Large intestine (tissue), 3 donors: Measurements from ENCODE around the gene MCFD2. TPM values are rescaled to one million over a fixed set of nuclear protein-coding genes. Genes with fewer than 3 reads are reported as not detected.

Experiments
- DNase-seq, 2 donors: peaks; one replicate each; pipeline versions ENCODE4 v3.0.0 to v3.0.0-alpha.2; 2013
- H3K27ac ChIP-seq: one replicate; pipeline ENCODE4 v1.5.1; 2013; ENCODE audit warnings: low read length
- H3K27me3 ChIP-seq: 2 replicates; pipeline ENCODE4 v1.6.1; 2013; ENCODE audit warnings: low read length; ENCODE audit not compliant: control insufficient read depth, insufficient read depth
- H3K36me3 ChIP-seq: 2 replicates; pipeline ENCODE4 v1.6.1; 2013; ENCODE audit warnings: low read length; ENCODE audit not compliant: control insufficient read depth, insufficient read depth
- H3K4me1 ChIP-seq: one replicate; pipeline ENCODE4 v1.6.1; 2013; ENCODE audit warnings: low read length; ENCODE audit not compliant: control insufficient read depth, insufficient read depth
- H3K4me3 ChIP-seq: one replicate; pipeline ENCODE4 v1.5.1; 2013; ENCODE audit warnings: low read length
- H3K9me3 ChIP-seq: one replicate; pipeline ENCODE4 v1.6.1; 2013; ENCODE audit warnings: mild to moderate bottlenecking, low read depth, low read length, moderate library complexity; ENCODE audit not compliant: control insufficient read depth
- WGBS: methylation state at CpG from one replicate; pipeline ENCODE4 v1.1.5; 2013; ENCODE audit warnings: low lambda C conversion rate; ENCODE audit not compliant: insufficient coverage; 5-methylcytosine and 5-hydroxymethylcytosine counted together
- polyA plus RNA-seq: library from polyadenylated mRNA; unstranded; fragments of 120-200 nt; gene quantifications from one replicate; pipeline ENCODE4 v1.2.1, GENCODE V29; 2013

Gene MCFD2
- polyA plus RNA-seq, 1 donor = 60.1 TPM

DNA sequence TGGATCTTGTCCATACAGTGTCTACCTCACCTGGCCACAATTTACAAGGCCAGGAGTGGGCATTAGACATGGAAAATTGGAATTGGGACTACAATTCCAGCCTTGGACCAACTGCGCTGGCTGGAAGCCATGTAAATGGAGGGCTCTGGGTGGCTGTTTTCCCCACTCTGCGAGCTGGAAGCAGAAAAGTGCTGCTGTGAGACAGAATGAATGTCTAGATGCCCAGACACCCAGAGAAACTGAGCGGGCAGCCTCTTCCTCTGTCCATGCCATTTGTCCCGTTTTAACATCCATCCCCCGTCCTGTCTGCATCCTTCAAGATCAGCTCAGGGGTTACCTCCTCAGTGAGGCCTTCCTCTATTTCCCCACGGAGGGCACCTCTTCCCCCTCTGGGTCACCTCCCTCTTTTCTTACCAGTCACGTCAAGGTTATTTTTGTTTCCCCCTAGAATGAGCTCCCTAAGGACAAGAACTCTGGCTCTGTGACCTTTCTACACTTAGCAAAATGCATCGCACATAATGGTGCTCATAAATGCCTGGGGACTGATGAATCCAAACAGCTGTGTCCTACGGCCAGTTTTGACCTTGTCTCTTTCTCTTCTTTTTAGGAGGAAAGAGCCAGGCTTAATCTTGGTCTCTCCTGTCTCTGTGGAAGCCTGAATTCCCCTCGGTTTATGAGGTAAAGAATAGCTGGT, 41.2 kb downstream of the MCFD2 start:
- no peaks in the 10 kb centered on the region for H3K9me3 ChIP-seq
- H3K36me3 ChIP-seq = no peaks in the 10 kb centered on the region
- H3K27me3 ChIP-seq = no peaks in the 10 kb centered on the region
- peaks cover 5% of the 10 kb centered on the region for H3K4me1 ChIP-seq
- WGBS = 80% methylated on average over 1 of the region's 10 CpGs
- no peak overlapping the region for H3K27ac ChIP-seq
- H3K4me3 ChIP-seq = no peak overlapping the region
- no peak for DNase-seq

- Histone ChIP-seq H3K36me3 (no peaks in the 10 kb centered on the region), H3K27ac (no peak overlapping the region), H3K27me3 (no peaks in the 10 kb centered on the region), H3K4me1 (peaks cover 5% of the 10 kb centered on the region), H3K9me3 (no peaks in the 10 kb centered on the region), H3K4me3 (no peak overlapping the region)
- DNase-seq = peak; percentile 47 to 62
- WGBS = no CpG with 5 or more reads among the region's 5 CpGs
Observed at GRCh38 chr2:46873604-46874068, 42.0 kb downstream of the MCFD2 start.

- DNase-seq = no peak
- Histone ChIP-seq H3K27ac (no peak overlapping the region), H3K4me3 (no peak overlapping the region), H3K36me3 (no peaks in the 10 kb centered on the region), H3K4me1 (peaks cover 5% of the 10 kb centered on the region), H3K27me3 (no peaks in the 10 kb centered on the region), H3K9me3 (no peaks in the 10 kb centered on the region)
- no CpG with 5 or more reads among the region's 4 CpGs for WGBS
Observed at GRCh38 chr2:46872902-46873603, 42.6 kb downstream of the MCFD2 start.

DNA sequence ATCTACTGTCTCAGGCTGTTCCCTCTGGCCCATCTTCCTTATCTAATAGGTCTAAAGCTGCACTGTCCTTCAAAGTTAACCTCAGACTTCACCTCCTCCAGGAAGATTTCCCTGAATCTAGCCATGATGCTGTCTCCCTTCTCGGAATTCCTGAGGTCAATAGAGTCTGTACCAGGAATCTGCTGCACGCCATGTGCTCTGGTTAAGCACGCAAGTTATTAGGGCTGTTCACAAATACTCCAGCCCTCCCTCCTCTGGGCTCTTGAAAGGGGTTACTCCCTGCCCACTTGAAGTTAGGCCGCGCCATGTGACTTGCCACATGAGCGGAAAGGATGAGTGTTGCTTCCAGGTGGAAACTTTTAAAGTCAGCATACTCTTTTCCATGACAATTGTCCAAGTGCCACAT, 43.6 kb downstream of the MCFD2 start:
- Histone ChIP-seq H3K9me3 (no peaks in the 10 kb centered on the region), H3K27me3 (no peaks in the 10 kb centered on the region), H3K4me1 (peaks cover 2% of the 10 kb centered on the region), H3K4me3 (no peak overlapping the region), H3K27ac (no peak overlapping the region), H3K36me3 (no peaks in the 10 kb centered on the region)
- no CpG with 5 or more reads among the region's 6 CpGs for WGBS
- no peak for DNase-seq

- Histone ChIP-seq H3K4me1 (peaks cover 6% of the 10 kb centered on the region), H3K27me3 (no peaks in the 10 kb centered on the region), H3K27ac (no peak overlapping the region), H3K4me3 (no peak overlapping the region), H3K36me3 (no peaks in the 10 kb centered on the region), H3K9me3 (no peaks in the 10 kb centered on the region)
- WGBS = 100% methylated on average over 1 of the region's 8 CpGs
- no peak for DNase-seq
Observed at GRCh38 chr2:46870051-46870839, 45.4 kb downstream of the MCFD2 start.

DNA sequence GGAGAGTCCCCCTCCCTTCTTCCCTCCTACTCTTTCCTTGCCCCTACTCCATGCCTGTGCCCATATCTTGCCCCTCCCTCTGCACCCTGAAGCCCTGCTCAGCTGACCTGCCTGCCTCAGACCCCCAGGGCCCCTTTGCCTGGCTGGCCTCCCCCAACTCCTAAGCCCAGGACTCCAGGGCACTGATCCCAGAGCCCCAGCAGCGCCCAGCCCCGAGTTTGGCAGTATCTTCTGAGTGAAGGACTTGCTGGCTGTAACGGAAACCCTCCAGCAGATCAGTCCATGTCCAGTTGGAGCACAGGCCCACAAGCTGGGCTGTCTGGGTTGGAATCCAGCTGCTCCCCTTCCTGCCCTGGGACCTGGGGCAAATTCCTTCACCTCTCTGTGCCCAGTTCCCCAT, 46.0 kb downstream of the MCFD2 start:
- no CpG with 5 or more reads among the region's 3 CpGs for WGBS
- Histone ChIP-seq H3K9me3 (no peaks in the 10 kb centered on the region), H3K27ac (no peak overlapping the region), H3K36me3 (no peaks in the 10 kb centered on the region), H3K4me1 (peaks cover 6% of the 10 kb centered on the region), H3K27me3 (no peaks in the 10 kb centered on the region), H3K4me3 (no peak overlapping the region)
- no peak for DNase-seq

GRCh38 chr2:46866770-46867246, 48.8 kb downstream of the MCFD2 start:
- Histone ChIP-seq H3K27ac (peak overlapping the region; percentile 18), H3K27me3 (peaks cover 3% of the 10 kb centered on the region), H3K36me3 (no peaks in the 10 kb centered on the region), H3K4me3 (no peak overlapping the region), H3K9me3 (no peaks in the 10 kb centered on the region), H3K4me1 (peaks cover 6% of the 10 kb centered on the region)
- no CpG with 5 or more reads among the region's 11 CpGs for WGBS
- DNase-seq = peak in 1 of 2 donors; percentile 74

- H3K9me3 ChIP-seq = no peaks in the 10 kb centered on the region
- peaks cover 3% of the 10 kb centered on the region for H3K27me3 ChIP-seq
- no peaks in the 10 kb centered on the region for H3K36me3 ChIP-seq
- no peak overlapping the region for H3K27ac ChIP-seq
- WGBS = 100% methylated on average over 1 of the region's 7 CpGs
- DNase-seq = no peak
- no peak overlapping the region for H3K4me3 ChIP-seq
- H3K4me1 ChIP-seq = peaks cover 6% of the 10 kb centered on the region
Observed at GRCh38 chr2:46865181-46865970, 50.2 kb downstream of the MCFD2 start.

GRCh38 chr2:46863882-46864281, 51.7 kb downstream of the MCFD2 start:
- H3K4me3 ChIP-seq = no peak overlapping the region
- WGBS = no CpG with 5 or more reads among the region's 1 CpG
- H3K27me3 ChIP-seq = peaks cover 3% of the 10 kb centered on the region
- no peak for DNase-seq
- no peaks in the 10 kb centered on the region for H3K36me3 ChIP-seq
- peaks cover 6% of the 10 kb centered on the region for H3K4me1 ChIP-seq
- H3K27ac ChIP-seq = no peak overlapping the region
- no peaks in the 10 kb centered on the region for H3K9me3 ChIP-seq

GRCh38 chr2:46862514-46862913, 53.1 kb downstream of the MCFD2 start:
- Histone ChIP-seq H3K36me3 (no peaks in the 10 kb centered on the region), H3K27ac (no peak overlapping the region)
- WGBS = no CpG with 5 or more reads among the region's 2 CpGs

More at GRCh38 chr2:46862514-46862913, 53.1 kb downstream of the MCFD2 start:
- Histone ChIP-seq H3K4me3 (no peak overlapping the region), H3K27me3 (peaks cover 3% of the 10 kb centered on the region), H3K4me1 (peaks cover 13% of the 10 kb centered on the region), H3K9me3 (no peaks in the 10 kb centered on the region)
- DNase-seq = no peak
